Muscle layer of duodenum (tissue), 2 donors: ENCODE results near the gene GLS2.

Source experiments
- H3K27ac ChIP-seq: one replicate; pipeline ENCODE4 v1.7.0; 2013; ENCODE audit warnings: mild to moderate bottlenecking, low read length
- H3K27me3 ChIP-seq: one replicate; pipeline ENCODE4 v1.7.0; 2013; ENCODE audit warnings: low read depth, mild to moderate bottlenecking, control low read depth, low read length
- H3K36me3 ChIP-seq, 2 donors: one replicate each; pipeline ENCODE4 v1.7.0; 2013; ENCODE audit warnings: low read length in 2 of 2, control low read depth in 1 of 2, mild to moderate bottlenecking in 1 of 2; ENCODE audit not compliant: insufficient read depth in 2 of 2, control insufficient read depth in 1 of 2
- H3K4me1 ChIP-seq, 2 donors: one replicate each; pipeline ENCODE4 v1.7.0; 2013; ENCODE audit warnings: low read length in 2 of 2, mild to moderate bottlenecking in 2 of 2, control low read depth in 1 of 2, moderate library complexity in 1 of 2; ENCODE audit not compliant: insufficient read depth in 2 of 2, control insufficient read depth in 1 of 2
- H3K4me3 ChIP-seq, 2 donors: one replicate each; pipeline ENCODE4 v1.7.0; 2013; ENCODE audit warnings: low read length in 2 of 2, low read depth in 1 of 2, mild to moderate bottlenecking in 1 of 2
- H3K9me3 ChIP-seq, 2 donors: one replicate each; pipeline ENCODE4 v1.7.0; 2013; ENCODE audit warnings: low read length in 2 of 2, control low read depth in 1 of 2, mild to moderate bottlenecking in 1 of 2; ENCODE audit not compliant: control insufficient read depth in 1 of 2
- donor health status: healthy.

Gene GLS2

DNA sequence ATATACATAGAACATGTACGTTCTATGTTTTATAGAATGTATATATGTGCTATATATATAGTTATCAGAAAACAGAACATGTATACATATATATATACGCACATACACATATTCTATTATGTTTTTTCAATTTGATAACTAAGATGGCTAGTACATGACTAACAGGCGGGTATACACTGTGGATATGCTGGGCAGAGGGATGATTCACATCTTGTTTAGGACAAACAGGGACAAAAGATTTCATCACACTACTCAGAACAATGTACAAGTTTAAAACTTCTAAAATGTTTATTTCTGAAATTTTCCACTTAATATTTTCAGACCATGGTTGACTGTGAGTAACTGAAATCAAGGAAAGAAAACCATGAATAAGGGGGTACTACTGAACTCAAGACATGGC, 56.1 kb downstream of the GLS2 start:
- no peaks in the 10 kb centered on the region for H3K27me3 ChIP-seq
- H3K4me3 ChIP-seq: no peak overlapping the region
- peaks cover 0 to 12% of the 10 kb centered on the region in 2 donors for H3K36me3 ChIP-seq
- H3K4me1 ChIP-seq: no peaks in the 10 kb centered on the region
- H3K27ac ChIP-seq: no peak overlapping the region
- no peaks in the 10 kb centered on the region for H3K9me3 ChIP-seq

DNA sequence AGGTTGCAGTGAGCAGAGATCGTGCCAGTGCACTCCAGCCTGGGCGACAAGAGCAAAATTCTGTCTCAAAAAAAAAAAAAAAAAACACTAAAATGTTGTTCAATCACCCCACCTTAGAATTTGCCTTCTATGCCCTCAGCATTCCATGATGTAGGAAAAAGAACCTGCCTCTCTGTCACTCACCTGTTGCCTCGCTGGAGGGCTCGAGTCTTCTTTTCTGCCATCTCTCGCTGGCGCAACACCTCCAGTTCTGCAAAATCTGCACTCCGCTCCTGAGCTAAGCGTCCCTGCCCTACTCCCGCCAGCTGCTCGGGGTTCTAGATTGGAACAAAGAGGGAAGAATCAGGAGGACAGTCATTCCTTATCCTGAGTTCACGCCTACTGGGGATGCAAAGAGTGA, 56.7 kb downstream of the GLS2 start:
- no peaks in the 10 kb centered on the region for H3K9me3 ChIP-seq
- H3K36me3 ChIP-seq: peaks cover 0 to 12% of the 10 kb centered on the region in 2 donors
- H3K27me3 ChIP-seq: no peaks in the 10 kb centered on the region
- no peak overlapping the region for H3K27ac ChIP-seq
- no peak overlapping the region for H3K4me3 ChIP-seq
- no peaks in the 10 kb centered on the region for H3K4me1 ChIP-seq

- Histone ChIP-seq H3K4me1 (no peaks in the 10 kb centered on the region), H3K4me3 (no peak overlapping the region), H3K9me3 (no peaks in the 10 kb centered on the region), H3K27ac (no peak overlapping the region), H3K36me3 (peaks cover 6 to 30% of the 10 kb centered on the region in 2 donors), H3K27me3 (no peaks in the 10 kb centered on the region)
Observed at GRCh38 chr12:56425940-56426438, 62.0 kb downstream of the GLS2 start.

GRCh38 chr12:56425193-56425592, 62.8 kb downstream of the GLS2 start:
- Histone ChIP-seq H3K9me3 (no peaks in the 10 kb centered on the region), H3K27me3 (no peaks in the 10 kb centered on the region), H3K4me3 (no peak overlapping the region), H3K4me1 (no peaks in the 10 kb centered on the region), H3K27ac (no peak overlapping the region), H3K36me3 (peaks cover 6 to 35% of the 10 kb centered on the region in 2 donors)
